Measurements from ENCODE around the gene PTPN23.
A peak's percentile ranks its signal among the peaks of the same experiment; 100 is the strongest.

Gene PTPN23

GRCh38 chr3:47407896-47408838, 27.3 kb downstream of the PTPN23 start:
- DNase-seq: no peak

- DNase-seq: no peak
Observed at GRCh38 chr3:47408839-47409229, 28.0 kb downstream of the PTPN23 start.

GRCh38 chr3:47409284-47409683, 28.5 kb downstream of the PTPN23 start:
- no peak for DNase-seq

- no peak for DNase-seq
Observed at GRCh38 chr3:47409688-47410416, 29.0 kb downstream of the PTPN23 start.

- no peak for DNase-seq
Observed at GRCh38 chr3:47410417-47410720, 29.5 kb downstream of the PTPN23 start.

- no peak for DNase-seq
Observed at GRCh38 chr3:47410801-47411646, 30.2 kb downstream of the PTPN23 start.

GRCh38 chr3:47411696-47412452, 31.1 kb downstream of the PTPN23 start:
- DNase-seq: no peak

- no peak for DNase-seq
Observed at GRCh38 chr3:47412453-47412756, 31.6 kb downstream of the PTPN23 start.

- DNase-seq: no peak
Observed at GRCh38 chr3:47412842-47413520, 32.2 kb downstream of the PTPN23 start.

GRCh38 chr3:47413751-47414150, 32.9 kb downstream of the PTPN23 start:
- no peak for DNase-seq

GRCh38 chr3:47414161-47414564, 33.3 kb downstream of the PTPN23 start:
- DNase-seq: no peak

- no peak for DNase-seq
Observed at GRCh38 chr3:47414666-47415587, 34.1 kb downstream of the PTPN23 start.

GRCh38 chr3:47416041-47416440, 35.2 kb downstream of the PTPN23 start:
- no peak for DNase-seq

- DNase-seq: no peak
Observed at GRCh38 chr3:47418167-47419082, 37.6 kb downstream of the PTPN23 start.

- no peak for DNase-seq
Observed at GRCh38 chr3:47419083-47420043, 38.5 kb downstream of the PTPN23 start.

- no peak for DNase-seq
Observed at GRCh38 chr3:47420044-47420430, 39.2 kb downstream of the PTPN23 start.

- peak; percentile 21 for DNase-seq
Observed at GRCh38 chr3:47420511-47421484, 40.0 kb downstream of the PTPN23 start.

All from NCI-H446 treated with DMSO at 0.1 percent for 48 hours (cell line).